IPS DF 6.9 (cell line): ENCODE measurements around the gene OR2AK2.

ENCODE experiments used
- DNase-seq: peaks from one replicate; pipeline ENCODE4 v3.0.0-alpha.2; 2013; ENCODE audit warnings: low read depth, low spot score
- H3K27ac ChIP-seq: one replicate; pipeline ENCODE4 v1.5.1; 2013; ENCODE audit warnings: low read length, control low read depth
- H3K27me3 ChIP-seq: 2 replicates; pipeline ENCODE4 v1.6.1; 2013; ENCODE audit warnings: mild to moderate bottlenecking, low read length; ENCODE audit not compliant: control insufficient read depth, insufficient read depth
- H3K36me3 ChIP-seq: 2 replicates; pipeline ENCODE4 v1.6.1; 2013; ENCODE audit warnings: low read length; ENCODE audit not compliant: control insufficient read depth, insufficient read depth
- H3K4me1 ChIP-seq: 2 replicates; pipeline ENCODE4 v1.6.1; 2013; ENCODE audit warnings: low read length; ENCODE audit not compliant: control insufficient read depth, insufficient read depth
- H3K4me3 ChIP-seq: 2 replicates; pipeline ENCODE4 v1.5.1; 2013; ENCODE audit warnings: mild to moderate bottlenecking, low read length
- H3K9me3 ChIP-seq: 2 replicates; pipeline ENCODE4 v1.6.1; 2013; ENCODE audit warnings: low read length, inconsistent platforms; ENCODE audit not compliant: control insufficient read depth, insufficient read depth
- WGBS: extraction: QIAGEN DNeasy Blood & Tissue Kit; methylation state at CpG from one replicate; pipeline ENCODE4 v1.1.7; 2013; ENCODE audit warnings: mixed read lengths, missing lambda C conversion rate; ENCODE audit not compliant: insufficient read length, insufficient coverage; 5-methylcytosine and 5-hydroxymethylcytosine counted together

The OR2AK2 gene

DNA sequence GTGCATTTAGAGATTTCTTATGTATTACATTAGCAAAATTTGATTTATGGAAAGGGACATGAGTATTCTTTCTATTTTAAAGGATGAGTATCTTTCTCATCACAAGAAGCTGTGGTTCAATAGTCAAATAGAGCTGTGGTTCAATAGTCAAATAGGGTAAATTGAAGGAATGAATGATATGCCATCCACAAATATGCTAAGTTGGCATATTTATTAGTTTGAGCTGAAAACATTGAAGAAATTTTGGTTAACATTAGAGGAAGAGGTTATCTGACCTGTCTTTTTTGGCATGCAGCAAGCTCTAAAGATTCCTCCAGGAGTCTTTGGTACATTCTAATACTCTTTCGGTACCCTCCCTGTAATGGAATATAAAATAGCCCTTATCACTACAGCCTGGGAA, 11.6 kb upstream of the OR2AK2 start:
- Histone ChIP-seq H3K4me1 (no peaks in the 10 kb centered on the region), H3K4me3 (no peak overlapping the region), H3K27me3 (no peaks in the 10 kb centered on the region), H3K36me3 (no peaks in the 10 kb centered on the region), H3K27ac (no peak overlapping the region), H3K9me3 (peaks cover 5% of the 10 kb centered on the region)
- WGBS, result no CpG with 5 or more reads among the region's 1 CpG
- DNase-seq, result no peak

DNA sequence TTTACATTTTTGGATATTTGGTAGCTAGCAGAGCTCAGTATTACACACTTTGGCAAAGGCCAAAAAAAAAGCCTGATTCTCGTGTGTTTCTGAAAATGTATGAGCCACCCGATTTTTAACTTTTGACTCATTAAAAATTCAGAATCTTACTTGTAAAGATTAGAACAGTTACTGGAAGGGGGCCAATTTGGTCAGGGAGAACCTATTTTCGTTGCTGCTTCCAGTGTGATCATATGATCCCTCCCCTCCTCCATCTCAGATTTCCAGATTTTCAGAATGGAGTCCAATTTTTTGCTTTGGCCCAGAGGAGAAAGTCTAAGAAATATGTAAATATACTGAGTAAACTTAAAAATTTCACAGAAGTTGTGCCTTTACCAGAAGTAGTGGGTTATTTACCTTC, 3.2 kb upstream of the OR2AK2 start:
- no peak overlapping the region for H3K27ac ChIP-seq
- no peaks in the 10 kb centered on the region for H3K27me3 ChIP-seq
- H3K4me3 ChIP-seq, result no peak overlapping the region
- H3K4me1 ChIP-seq, result no peaks in the 10 kb centered on the region
- no peaks in the 10 kb centered on the region for H3K36me3 ChIP-seq
- H3K9me3 ChIP-seq, result peaks cover 3% of the 10 kb centered on the region; the same call in 1 of the 2 replicates
- no CpG with 5 or more reads among the region's 3 CpGs for WGBS
- no peak for DNase-seq

DNA sequence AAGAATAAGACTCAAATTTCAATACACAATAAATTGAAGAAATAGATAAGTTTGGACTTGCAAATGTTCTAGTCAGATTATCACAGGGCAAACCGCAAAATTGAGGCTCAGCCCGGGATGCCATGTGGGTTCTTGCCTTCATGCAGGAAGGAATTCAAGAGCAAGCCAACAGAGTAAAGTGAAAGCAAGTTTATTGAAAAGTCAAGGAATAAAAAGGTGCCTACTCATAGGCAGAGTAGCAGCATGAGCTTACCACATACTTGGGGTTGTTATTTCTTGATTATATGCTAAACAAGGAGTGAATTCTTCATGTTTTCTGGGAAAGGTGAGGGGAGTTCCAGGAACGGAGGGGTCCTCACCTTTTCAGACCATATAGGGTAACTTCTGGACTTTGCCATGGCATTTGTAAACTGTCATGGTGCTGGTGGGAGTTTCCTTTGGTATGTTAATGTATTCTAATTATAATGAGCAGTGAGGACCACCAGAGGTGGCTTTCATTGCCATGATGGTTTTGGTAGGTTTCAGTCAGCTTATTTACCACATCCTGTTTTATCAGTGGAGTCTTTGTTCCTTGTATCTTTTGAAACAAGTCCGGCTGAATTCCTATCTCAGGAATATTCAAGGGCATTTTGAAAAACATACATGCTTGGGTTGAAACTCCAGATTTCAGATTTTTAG, 2.0 kb upstream of the OR2AK2 start:
- peaks cover 3% of the 10 kb centered on the region; the same call in 1 of the 2 replicates for H3K9me3 ChIP-seq
- no peak overlapping the region for H3K27ac ChIP-seq
- H3K4me3 ChIP-seq, result no peak overlapping the region
- no peaks in the 10 kb centered on the region for H3K4me1 ChIP-seq
- no peak for DNase-seq
- no CpG with 5 or more reads among the region's 4 CpGs for WGBS
- H3K36me3 ChIP-seq, result no peaks in the 10 kb centered on the region
- H3K27me3 ChIP-seq, result no peaks in the 10 kb centered on the region

DNA sequence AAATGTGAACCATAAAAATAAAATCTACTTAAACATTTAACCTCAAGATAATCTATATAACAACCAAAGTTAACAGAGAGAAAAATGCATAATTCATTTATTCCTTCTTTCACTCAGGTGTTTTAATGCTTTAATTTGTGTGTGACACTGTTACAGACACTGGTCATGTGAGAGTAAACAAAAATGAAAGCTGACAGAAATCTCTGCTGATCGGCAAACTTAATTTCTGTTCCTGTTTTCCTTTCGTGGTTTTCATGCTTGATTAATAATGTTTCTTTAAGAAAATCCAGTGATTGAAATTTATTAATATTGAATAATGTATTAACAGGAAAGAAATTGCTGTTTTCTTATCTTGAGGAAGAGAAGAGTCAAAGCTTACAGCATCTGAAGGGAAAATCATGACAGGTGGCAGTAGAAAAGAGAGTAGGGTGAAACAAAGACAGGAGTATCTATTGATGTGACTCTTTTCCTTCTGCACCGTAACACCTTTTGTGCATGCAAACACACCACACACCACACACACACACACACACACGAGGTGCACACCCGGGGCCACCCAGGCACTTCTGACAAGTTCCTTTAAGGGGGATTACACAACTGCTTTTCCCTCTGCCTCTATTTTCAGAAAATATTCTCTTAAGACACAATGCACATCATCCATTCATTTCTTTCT, 1.6 kb downstream of the OR2AK2 start:
- Histone ChIP-seq H3K4me3 (no peak overlapping the region), H3K4me1 (no peaks in the 10 kb centered on the region), H3K27ac (no peak overlapping the region), H3K9me3 (peaks cover 2% of the 10 kb centered on the region), H3K27me3 (no peaks in the 10 kb centered on the region), H3K36me3 (no peaks in the 10 kb centered on the region)
- no CpG with 5 or more reads among the region's 5 CpGs for WGBS
- DNase-seq, result no peak

DNA sequence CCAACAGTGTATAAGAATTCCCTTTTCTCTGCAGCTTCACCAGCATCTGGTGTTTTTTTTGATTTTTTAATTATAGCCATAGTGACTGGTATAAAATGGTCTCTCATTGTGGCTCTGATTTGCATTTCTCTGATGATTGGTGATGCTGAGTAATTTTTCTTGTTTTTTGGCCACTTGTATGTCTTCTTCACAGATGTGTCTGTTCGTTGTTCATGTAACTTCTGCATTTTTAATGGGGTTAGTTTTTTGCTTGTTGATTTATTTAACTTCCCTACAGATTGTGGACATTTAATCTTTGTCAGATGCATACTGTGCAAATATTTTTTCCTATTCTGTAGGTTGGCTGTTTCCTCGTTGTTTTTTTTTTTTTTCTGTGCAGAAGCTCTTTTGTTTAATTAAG, 28.0 kb downstream of the OR2AK2 start:
- Histone ChIP-seq H3K27me3 (no peaks in the 10 kb centered on the region), H3K9me3 (peaks cover 5% of the 10 kb centered on the region), H3K36me3 (no peaks in the 10 kb centered on the region), H3K4me1 (no peaks in the 10 kb centered on the region), H3K27ac (no peak overlapping the region), H3K4me3 (no peak overlapping the region)
- WGBS, result no CpG with 5 or more reads among the region's 2 CpGs
- DNase-seq, result no peak

DNA sequence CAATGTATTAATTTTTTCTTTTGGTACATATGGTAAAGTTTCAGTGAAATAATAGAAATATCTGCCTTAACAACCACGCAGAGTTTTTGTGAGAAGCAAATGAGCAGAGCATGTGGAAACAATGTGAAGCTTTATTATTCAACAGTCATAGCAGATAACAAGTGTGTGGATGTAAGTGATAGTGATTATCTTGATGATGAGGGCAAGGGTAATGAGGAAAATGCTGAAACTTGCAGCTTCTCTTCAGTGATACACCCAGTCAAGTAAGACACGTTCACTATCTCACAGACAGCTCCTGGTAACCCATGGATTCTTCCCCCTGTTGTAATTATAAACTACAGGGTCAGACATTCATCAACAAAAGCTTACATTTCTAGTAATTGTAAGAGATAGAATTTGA, 33.8 kb downstream of the OR2AK2 start:
- H3K4me1 ChIP-seq, result no peaks in the 10 kb centered on the region
- H3K9me3 ChIP-seq, result peaks cover 5% of the 10 kb centered on the region
- H3K36me3 ChIP-seq, result no peaks in the 10 kb centered on the region
- WGBS, result no CpG with 5 or more reads among the region's 2 CpGs
- H3K27ac ChIP-seq, result no peak overlapping the region
- no peaks in the 10 kb centered on the region for H3K27me3 ChIP-seq
- no peak overlapping the region for H3K4me3 ChIP-seq
- DNase-seq, result no peak

DNA sequence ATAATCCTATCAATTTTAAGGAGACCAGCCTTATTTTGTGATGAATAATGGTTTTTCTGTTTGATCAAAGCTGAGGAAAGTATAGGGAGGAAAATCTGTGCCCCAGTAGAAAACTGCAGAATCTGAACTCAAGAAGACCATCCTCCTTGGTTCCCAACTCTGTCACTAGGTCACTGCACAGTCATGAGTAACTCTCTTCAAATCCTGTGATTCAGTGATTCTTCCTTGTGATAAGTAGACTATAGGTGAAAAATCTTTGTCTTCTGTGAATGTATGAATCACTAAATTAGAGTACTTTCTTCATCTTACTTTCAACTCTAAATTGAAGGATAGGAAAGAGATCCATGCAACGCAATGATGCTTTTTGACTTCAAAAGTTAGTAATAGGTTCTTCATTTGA, 35.1 kb downstream of the OR2AK2 start:
- Histone ChIP-seq H3K9me3 (peaks cover 5% of the 10 kb centered on the region), H3K4me3 (no peak overlapping the region)
- no CpG with 5 or more reads among the region's 1 CpG for WGBS

DNA sequence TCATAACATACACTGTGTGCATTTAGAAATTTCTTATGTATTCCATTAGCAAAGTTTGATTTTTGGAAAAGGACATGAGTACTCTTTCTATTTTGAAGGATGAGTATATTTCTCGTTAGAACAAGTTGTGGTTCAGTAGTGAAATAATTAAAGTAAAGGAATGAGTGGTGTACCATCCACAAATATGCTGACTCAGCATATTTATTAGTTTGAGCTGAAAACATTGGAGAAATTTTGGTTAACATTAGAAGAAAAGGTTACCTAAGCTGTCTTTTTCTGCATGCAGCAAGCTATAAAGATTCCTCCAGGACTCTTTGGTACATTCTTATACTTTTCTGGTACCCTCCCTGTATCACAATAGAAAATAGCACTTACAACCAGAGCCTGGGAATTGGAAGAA, 42.7 kb downstream of the OR2AK2 start:
- Histone ChIP-seq H3K27ac (no peak overlapping the region), H3K36me3 (no peaks in the 10 kb centered on the region), H3K27me3 (no peaks in the 10 kb centered on the region), H3K4me1 (no peaks in the 10 kb centered on the region), H3K4me3 (no peak overlapping the region), H3K9me3 (peaks cover 4% of the 10 kb centered on the region)
- DNase-seq, result no peak
- WGBS, result no CpG with 5 or more reads among the region's 1 CpG

More for the DNA sequence above, 35.1 kb downstream of the OR2AK2 start:
- Histone ChIP-seq H3K27ac (no peak overlapping the region), H3K27me3 (no peaks in the 10 kb centered on the region), H3K36me3 (no peaks in the 10 kb centered on the region), H3K4me1 (no peaks in the 10 kb centered on the region)
- no peak for DNase-seq

DNA sequence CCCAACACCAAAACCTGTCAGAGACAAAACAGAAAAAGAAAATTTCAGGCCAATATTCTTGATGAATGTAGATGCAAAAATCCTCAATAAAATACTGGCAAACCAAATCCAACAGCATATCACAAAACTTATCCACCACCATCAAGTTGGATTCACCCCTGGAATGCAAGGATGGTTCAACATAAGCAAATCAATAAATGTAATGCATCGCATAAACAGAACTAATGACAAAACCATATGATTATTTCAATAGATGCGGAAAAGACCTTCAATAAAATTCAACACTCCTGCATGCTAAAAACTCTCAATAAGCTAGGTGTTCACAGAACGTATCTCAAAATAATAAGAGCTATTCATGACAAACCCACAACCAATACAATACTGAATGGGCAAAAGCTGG, 44.6 kb downstream of the OR2AK2 start:
- H3K9me3 ChIP-seq, result peaks cover 4% of the 10 kb centered on the region
- H3K36me3 ChIP-seq, result no peaks in the 10 kb centered on the region
- no peak overlapping the region for H3K27ac ChIP-seq
- no peak overlapping the region for H3K4me3 ChIP-seq
- no peak for DNase-seq
- no peaks in the 10 kb centered on the region for H3K27me3 ChIP-seq
- no peaks in the 10 kb centered on the region for H3K4me1 ChIP-seq
- no CpG with 5 or more reads among the region's 3 CpGs for WGBS

DNA sequence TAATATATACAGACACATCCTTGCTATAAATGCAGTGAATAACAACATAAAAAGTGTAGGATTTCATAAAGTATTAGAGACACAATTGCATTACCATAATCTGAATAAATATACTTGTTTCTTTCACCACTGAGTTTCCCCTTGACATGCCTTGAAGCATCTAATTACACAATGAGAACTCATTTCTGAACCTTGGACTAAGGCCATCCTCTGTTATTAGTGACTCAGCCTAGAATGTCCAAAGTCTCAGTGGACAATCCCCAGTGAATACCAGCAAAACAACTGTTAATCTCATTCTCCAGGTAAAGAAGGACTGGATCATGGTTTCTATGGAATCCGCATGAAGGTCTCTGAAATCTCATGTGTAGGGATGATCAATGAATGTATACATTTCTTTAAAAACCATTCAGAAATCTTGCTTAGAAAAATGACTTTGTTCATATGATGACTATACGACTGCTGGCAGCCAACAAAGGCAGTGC, 48.2 kb downstream of the OR2AK2 start, which contains the start of gene OR2L5:
Gene OR2L5 (plus strand): TSS at position 432 of the 482 bp plus-strand sequence. CDS start 8,288 bp downstream, outside the sequence.
- no CpG with 5 or more reads among the region's 2 CpGs for WGBS
- Histone ChIP-seq H3K27me3 (no peaks in the 10 kb centered on the region), H3K36me3 (no peaks in the 10 kb centered on the region), H3K9me3 (peaks cover 3% of the 10 kb centered on the region), H3K4me1 (no peaks in the 10 kb centered on the region), H3K27ac (no peak within 1 kb of the TSS), H3K4me3 (no peak within 1 kb of the TSS)
- no peak for DNase-seq
